Activated CD8-positive, alpha-beta memory T cell treated with anti-CD3 and anti-CD28 coated beads, Interleukin-2, amount 50 U/mL, for 48 hours (primary cell): Measurements from ENCODE around the gene UNK.

ENCODE experiments used
- DNase-seq: peaks from one replicate; pipeline ENCODE4 v3.0.0-alpha.2; 2020

UNK gene

GRCh38 chr17:75823257-75824041, 38.8 kb downstream of the UNK start:
- no peak for DNase-seq

DNA sequence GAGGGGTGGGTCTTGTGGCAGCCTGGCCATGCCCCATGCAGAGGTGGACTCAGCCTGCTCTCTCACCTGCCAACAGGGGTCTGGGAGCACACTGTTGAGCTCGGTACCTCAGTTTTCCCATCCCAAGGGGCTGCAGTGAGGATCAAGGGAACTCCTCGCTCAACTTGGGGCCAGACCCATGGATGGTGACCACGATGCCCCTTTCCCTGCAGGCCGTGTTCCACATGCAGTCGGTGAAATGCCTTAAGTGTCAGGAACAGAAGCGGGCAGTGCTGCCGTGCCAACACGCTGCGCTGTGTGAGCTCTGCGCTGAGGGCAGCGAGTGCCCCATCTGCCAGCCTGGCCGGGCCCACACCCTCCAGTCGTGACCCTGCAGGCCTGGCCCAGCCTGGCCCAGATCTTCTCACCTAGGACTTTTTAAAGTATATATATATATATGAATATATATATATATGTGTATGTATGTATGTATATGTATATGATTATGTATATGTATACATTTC, 39.5 kb downstream of the UNK start:
- no peak for DNase-seq

- DNase-seq: no peak
These were observed 40.1 kb downstream of the UNK start for GRCh38 chr17:75824666-75825065.

DNA sequence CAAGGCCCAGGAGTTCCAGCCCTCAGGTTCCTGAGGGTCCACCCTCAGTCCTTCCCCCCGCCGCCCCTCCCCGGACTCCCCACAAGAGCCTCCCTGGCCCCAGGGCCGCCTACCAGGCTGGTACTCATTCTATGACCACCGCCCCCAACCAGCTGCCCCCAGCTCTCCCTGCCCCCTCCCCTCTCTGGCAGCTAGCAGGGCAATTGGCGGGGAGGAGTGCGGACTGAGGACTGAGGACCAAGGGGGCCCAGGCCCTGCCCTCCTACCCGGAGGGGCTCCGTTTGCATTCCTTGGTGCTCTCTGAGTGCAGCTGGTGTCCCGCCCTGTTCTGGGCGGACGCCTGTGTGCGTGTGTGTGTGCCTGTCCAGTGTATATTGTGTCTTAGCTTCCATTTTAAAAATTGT, 40.5 kb downstream of the UNK start:
- no peak for DNase-seq

DNA sequence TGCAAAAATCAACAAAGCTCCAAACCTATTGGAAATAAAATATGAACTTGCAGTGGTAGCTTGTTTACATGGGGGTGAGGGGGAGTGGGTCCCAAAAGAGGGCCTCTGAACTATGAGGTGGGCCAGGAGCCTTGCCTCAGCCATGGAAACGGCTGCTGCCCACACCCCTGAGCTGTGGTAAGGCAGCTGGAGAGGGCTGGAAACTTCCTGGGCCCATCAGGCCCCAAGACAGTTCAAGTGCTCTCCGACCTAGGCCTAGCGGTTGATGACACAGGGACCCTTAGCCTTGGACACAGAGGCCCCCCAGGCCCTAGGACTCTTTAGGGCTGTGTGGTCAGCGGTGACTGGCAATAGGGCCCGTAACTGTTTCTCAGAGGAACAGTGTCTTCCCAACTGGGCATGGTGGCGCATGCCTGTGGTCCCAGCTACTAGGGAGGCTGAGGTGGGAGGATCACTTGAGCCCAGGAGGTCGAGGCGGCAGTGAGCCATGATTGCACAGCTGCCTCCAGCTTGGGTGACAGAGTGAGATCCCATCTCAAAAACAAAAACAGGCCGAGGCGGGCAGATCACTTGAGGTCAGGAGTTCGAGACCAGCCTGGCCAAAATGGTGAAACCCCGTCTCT, 41.3 kb downstream of the UNK start:
- no peak for DNase-seq

DNA sequence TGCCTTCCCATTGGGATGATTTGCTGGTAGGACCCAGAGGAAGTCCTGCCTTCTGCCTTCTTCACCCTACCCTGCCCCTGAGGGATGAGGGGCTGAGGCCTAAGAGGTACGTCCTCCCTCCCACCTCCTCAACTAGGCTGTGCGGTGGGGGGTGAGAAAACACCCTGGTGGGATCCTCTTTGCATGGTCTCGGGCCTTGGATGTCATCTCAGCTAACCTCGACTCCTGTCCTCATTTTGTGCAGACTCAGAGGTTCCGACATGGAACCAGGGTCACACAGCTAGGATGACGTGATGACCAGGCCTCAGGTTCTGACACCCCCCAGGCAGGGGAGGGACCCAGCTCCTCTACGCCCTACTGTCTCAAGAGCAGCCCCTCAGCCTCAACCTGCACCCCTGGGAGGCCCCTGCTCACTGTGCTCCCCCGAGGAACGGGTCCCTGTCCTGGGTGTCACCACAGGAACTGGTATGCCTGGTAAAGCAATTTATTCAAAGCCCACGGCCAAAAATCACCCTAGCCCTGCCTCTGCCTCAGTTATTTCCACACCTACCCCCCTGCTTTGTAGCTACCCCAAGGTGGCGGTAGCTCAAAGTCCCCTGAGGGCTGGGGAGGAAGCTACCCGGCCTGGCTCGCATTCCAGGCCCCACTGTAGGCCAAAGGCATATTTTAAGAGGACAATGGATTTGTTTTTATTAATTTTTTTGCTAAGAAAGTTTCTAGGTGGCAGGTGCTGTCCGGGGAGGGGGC, 42.1 kb downstream of the UNK start:
- no peak for DNase-seq

DNA sequence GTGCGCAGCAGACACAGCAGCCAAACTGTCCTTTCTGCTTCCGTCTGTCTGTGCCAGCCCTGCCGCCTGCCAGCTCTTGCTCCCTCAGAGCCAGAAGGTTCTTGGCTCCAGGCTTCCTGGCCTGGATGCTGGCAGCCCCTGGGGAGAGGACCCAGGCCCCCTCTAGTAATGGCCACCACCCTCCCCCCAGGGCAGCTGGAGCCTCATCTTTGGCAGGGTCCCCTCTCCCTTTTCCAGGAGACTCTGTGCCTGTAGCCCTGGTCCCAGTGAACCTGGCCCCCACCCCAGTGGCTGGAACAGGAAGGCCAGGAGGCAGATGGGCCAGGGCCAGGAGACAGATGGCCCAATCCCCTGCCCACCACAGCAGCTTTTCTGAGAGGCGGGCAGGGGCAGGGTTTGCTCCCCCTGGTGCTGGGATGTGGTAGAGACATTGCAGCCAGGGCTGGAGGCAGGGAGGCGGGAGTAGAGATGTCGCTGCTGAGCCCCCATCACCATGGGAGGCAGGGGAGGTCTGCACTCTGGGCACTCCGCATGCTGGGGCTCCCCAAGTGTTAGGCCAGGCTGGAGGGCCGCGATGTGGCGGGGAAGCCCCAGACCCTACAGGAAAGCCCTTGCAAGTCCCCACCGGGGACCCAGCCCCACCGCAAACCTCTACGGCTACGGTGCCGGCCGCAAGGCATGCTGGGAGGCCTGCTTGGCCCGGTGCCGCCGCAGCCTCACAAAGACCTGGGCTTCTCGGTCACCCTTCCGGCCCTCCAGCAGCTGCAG, 42.9 kb downstream of the UNK start:
- peak; percentile 81 for DNase-seq

GRCh38 chr17:75828076-75828400, 43.4 kb downstream of the UNK start:
- no peak for DNase-seq

- DNase-seq: no peak
These were observed 44.1 kb downstream of the UNK start for GRCh38 chr17:75828741-75829140.

DNA sequence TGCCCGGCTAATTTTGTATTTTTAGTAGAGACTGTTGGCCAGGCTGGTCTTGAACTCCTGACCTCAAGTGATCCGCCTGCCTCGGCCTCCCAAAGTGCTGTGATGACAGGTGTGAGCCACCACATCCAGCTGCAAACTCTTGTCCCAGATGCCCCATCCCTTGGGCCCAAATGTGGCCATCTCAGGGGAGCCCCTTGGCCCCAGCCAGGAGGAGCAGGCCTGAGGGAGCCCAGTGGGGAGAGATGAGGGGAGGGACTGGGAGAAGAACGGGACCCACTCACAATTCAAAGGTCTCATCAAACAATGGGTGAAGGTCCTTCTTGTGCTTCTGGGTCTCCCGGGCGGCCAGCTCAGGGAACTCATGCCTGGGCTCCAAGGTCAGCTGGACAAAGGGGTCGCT, 45.1 kb downstream of the UNK start:
- DNase-seq: no peak

- DNase-seq: peak; percentile 74
These were observed 45.8 kb downstream of the UNK start for GRCh38 chr17:75830164-75831031.

- no peak for DNase-seq
These were observed 46.5 kb downstream of the UNK start for GRCh38 chr17:75831032-75831571.

- DNase-seq: no peak
These were observed 47.6 kb downstream of the UNK start for GRCh38 chr17:75832164-75832651.

DNA sequence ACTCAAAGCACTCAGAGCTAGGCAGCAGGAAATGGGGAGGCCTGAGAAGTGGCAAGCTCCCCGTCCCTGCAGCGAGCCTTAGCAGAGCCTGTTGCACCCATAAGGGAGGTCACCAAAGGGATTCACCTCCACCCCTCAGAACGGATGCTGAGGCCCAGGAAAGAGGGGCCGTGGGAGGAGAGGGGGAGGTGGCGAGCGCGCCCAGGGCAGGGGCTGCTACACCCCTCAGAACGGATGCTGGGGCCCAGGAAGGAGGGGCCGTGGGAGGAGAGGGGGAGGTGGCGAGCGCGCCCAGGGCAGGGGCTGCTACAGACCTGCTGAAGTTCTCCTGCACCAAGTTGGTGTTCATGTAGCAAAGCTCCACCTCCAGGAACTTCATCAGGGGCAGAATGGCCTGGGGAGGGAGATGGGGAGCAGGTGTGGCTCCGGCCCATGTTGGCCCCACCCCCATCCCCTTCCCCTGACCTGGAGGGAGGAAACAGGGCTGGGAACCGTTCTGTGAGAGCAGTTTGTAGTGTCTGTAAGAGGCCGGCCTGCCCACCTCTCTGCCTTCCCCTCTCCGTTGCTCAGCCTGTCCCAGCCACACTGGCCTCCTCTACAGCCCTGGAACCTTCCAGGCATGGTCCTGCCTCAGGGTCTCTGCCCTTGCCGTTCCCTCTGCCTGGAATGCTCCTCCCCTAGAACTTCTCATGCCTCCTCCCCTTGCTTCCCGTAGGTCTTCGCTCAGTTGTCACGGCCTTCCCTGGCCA, 48.2 kb downstream of the UNK start:
- DNase-seq: no peak

DNA sequence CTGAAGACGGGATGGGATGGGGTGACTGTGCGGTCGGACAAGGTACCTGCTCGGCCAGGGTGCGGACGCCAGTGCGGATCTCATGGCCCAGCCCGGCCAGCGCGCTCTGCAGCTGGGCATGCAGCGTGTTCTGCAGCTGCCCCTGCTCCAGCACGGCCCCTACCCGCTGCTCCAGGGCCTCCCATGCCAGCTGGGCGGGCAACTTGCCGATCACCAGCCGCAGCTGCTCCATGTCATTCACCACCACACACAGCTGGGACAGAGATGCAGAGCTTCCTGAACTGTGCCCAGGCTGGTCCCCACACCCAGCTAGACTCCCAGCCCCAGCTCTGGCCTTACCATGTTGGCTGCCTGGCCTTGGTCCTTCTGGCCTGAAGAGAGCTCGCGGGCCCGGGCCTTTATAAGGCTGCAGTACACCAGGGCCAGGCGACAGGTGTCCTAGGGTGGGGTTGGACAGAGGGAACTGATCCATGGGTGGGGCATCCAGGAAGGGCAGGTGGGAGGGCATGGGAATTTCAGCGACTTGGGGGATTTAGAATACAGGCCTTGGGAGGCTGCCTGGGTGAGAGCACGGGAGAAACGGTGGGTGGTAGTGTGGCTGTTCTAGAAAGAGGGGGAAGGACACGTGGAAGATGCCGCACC, 49.8 kb downstream of the UNK start:
- DNase-seq: no peak

DNA sequence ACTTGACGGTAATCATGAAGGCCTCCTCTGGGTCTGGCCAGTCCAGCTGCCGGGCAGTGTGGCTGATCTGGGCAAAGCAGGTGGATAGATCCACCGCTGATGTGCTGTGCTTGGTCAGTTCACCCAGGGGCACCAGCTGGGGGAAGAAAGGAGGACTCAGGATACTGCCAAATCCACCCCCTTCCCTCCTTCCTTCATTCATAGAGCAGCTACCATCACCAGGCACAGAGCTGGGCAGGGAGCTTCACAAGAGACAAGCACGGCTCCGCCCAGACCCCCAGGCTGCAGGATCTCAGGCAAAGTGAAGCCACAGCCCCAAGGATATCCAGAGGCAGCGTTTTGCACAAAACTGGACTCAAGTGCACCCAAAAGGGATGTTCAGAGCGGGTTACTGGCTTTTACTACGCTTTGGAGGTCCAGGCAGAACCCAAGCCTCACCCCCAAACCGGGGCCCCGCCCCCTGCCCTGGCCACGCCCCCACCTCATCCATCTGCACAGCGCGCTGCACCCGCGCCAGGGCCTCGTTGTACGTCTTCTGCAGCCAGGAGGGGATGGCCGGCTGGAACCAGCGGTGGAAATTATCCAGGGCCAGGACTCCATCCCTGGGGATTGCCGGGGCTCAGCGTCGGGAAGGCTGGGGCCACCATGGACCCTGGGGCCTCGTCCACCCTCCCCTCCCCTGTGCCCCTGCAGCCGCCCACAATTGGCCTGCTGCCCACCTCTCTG, 50.5 kb downstream of the UNK start:
- no peak for DNase-seq

DNA sequence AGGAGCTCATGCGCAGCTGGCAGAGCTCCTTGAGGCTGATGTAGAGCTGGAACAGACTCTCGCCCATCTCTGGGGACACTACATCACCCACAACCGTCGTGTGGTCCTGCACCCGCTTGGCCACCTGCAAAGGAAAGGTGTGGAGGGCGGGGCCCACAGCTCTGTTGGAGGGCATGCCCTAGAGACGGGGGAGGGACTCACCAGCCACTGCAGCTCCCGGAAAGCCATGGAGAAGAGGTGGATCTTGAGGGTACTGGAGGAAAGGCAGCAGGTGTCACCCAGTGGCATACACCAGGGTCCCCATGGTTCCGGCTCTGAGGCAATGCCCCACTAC, 51.0 kb downstream of the UNK start:
- DNase-seq: no peak

GRCh38 chr17:75836605-75837004, 52.0 kb downstream of the UNK start:
- DNase-seq: no peak

- DNase-seq: no peak
These were observed 53.3 kb downstream of the UNK start for GRCh38 chr17:75837899-75838298.

- DNase-seq: no peak
These were observed 53.8 kb downstream of the UNK start for GRCh38 chr17:75838410-75838809.
